GM18951 (cell line): Measurements from ENCODE around the gene SPOCK1.

ENCODE experiments used
- POLR2A ChIP-seq: IDR thresholded peaks from 4 replicates; pipeline ENCODE4 v1.6.1; 2011; ENCODE audit warnings: mild to moderate bottlenecking; ENCODE audit not compliant: insufficient read length, insufficient read depth; ENCODE audit errors: extremely low read depth
- in situ Hi-C: fragments of 300-500 bp; cut with MboI; formaldehyde crosslinking; loops from one replicate; pipeline ENCODE4 v1.12.0; 2022; ENCODE audit warnings: low sequenced_read_pairs, mixed read lengths, inconsistent platforms; ENCODE audit not compliant: unreplicated experiment

SPOCK1 gene

DNA sequence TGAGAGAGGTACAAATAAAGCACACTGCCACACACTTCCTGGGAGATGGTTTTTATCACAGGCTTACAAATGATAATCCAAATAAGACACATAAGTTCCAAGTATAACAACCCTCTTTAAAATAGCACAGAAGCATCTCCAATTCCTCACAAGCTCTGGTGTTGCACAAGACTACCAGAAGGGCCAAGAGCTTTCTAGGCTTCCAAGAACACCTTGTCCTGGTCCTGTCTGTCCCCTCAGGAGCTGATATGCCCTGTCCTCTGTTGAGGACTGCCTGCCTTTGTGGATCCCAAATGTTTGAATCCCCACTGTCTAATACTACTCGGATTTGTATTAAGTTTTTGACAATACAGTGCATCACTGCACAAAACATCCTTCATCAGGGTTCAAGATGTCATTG, 110.1 kb downstream of the SPOCK1 start:
- in situ Hi-C loops = no loop called here
- TF ChIP-seq POLR2A = no peak

DNA sequence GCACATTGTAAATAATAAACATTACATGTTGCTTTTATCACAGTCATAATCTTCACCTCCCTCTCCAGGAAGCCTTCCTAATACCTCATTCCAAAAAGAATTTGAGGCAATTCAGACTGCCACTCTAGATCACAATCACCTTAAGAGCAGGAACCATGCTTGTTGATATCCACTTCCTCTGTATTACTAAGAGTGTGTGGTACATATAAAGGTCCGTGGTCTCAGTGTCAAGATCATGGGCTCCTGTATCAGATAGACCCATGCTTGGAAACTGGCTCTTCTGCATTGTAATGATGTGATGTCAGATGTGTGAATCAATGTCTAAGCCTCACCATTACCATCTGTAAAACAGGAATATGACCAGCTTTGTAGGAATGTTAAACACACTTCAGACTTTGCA, 114.1 kb downstream of the SPOCK1 start:
- in situ Hi-C loops = no loop called here
- TF ChIP-seq POLR2A = no peak

- in situ Hi-C loops = no loop called here
- no peak for TF ChIP-seq POLR2A
Measured at GRCh38 chr5:137383909-137384308, 115.2 kb downstream of the SPOCK1 start.

DNA sequence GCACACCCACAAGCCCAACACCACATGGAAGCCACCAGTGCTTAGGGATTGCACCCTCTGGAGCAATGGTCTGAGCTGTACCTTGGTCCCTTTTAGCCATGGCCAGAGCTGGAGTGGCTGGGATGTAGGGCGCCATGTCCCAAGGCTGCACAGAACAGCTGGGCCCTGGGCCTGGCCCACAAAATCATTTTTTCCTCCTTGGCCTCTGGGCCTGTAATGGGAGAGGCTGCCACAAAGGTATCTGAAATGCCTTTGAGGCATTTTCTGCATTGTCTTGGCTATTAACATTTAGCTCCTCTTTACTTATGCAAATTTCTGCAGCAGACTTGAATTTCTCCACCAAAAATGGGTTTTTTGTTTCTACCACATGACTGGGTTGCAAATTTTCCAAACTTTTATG, 117.6 kb downstream of the SPOCK1 start:
- in situ Hi-C loops = no loop called here
- no peak for TF ChIP-seq POLR2A

DNA sequence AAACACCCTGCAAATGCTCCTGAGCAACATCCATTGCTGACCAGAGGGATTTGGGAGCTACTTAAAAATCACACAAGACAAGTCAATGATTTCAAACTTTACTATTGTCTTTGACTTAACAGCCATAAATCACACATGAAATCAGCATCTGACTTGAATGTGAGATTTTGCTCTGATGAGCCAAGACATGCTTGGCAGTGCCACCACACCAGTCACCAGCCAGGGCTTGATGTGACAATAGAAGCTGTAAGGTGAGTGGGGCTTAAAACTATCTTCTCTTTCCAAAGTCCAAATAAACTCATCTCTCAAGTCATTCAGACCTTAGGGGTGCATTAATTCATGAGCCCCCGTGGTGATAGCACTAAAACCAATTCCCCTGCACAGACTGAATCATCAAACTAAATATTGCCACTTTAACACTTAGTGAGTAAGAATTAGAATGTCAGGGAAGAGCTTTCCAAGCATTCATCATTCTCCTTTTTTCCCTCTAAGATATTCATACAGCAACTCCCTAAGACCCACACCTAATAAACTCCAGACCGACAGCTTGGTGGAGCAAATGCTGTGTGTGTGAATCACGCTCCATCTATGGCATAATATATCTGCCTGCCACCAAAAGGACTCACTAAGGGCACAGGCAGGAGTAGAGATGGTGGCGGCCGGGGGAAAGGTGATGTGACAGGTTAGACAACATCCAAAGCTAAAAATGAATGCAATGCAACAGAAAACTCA, 119.4 kb downstream of the SPOCK1 start:
- in situ Hi-C loops = no loop called here

GRCh38 chr5:137375741-137376526, 123.2 kb downstream of the SPOCK1 start:
- TF ChIP-seq POLR2A = no peak
- in situ Hi-C loops = no loop called here

More for the DNA sequence above, 119.4 kb downstream of the SPOCK1 start:
- TF ChIP-seq POLR2A = no peak

DNA sequence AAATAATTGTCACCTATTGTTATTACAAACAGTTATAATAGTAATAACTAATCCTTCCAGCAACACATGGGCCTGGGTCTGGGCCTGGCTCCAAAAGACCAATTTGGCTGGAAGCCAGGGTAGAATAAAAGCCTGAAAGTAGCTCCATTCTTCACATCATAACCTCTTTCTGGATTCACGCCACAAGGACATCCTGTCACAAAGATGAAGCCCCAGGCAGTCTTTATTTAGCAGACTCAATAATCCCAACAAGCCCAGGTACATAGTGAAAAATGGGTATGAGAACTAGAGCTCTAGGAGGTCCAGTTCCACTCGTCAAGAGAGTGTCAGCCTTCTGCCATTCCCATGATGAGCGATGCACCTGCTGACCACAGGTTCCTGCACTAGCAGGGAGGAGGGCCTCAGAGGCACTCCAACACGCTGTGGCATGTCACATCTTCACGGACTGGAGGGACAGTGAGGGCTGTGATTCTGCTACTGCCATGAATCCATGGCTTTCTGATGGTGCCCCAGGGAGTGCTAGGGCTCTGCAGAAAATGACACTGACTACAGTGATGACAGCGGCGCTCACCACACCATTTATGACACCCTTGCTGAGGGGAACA, 124.9 kb downstream of the SPOCK1 start:
- TF ChIP-seq POLR2A = no peak
- in situ Hi-C loops = no loop called here

DNA sequence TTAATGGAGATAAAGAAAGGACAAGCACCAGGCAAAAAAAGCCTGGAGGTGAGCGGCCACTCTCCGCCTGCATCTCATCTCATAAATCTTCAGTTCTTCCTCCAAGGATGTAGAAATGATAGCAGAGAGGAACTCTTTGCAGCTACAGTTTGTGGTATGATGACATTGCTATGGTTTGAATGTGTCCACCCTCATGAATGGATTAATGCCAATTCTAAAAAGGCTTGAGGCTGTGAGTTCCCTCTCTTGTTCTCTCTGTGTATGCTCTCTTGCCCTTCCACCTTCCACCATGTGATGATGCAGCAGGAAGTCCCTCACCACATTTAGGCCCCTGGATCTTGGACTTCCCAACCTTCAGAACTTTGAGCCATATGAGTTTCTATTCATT, 126.4 kb downstream of the SPOCK1 start:
- in situ Hi-C loops = no loop called here
- TF ChIP-seq POLR2A = no peak

GRCh38 chr5:137372016-137372772, 126.9 kb downstream of the SPOCK1 start:
- no peak for TF ChIP-seq POLR2A
- in situ Hi-C loops = no loop called here

DNA sequence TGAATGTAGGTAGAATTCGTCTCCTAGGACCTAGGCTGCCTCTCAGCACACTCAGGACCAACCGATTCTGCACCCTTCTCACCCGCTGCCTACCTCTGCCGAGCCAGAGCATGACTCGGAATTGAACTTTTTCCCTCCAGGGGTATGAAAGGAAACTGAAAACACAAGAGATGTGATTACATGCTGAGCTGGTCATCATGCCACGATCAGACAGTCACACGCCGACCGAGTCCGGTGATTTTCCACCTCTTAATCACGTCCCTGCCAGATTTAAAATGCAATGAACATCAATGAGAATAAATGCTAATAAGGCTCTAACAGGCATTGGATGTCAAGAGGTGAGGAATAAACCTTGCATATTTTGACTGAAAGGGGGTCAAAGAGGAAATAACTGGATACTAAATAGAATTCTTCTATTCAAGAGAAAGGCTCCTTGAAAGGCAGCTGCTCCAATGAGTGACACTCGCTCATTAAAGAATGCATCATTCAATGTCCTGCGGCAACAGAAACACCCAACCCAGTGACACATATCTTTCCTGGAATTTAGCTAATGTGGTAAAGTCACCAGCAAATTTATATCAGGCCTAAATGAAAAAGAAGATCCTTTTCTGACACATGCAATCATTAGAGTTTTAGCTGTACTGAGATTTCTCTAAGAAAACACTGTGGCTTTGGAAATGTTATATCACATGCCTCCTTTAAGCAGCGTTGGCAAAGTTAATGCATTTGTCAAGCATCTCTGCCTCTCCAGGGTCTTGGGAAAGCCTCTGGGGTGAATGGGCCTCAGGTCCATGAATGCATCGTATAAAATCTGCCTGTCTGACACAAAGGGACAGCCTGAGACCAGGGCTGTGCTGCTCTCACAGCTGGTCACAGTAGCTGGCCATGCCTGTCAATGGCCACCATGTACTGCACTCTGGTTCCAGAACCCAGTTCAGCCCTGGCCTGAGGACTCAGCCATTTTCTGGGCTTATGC, 128.7 kb downstream of the SPOCK1 start:
- no peak for TF ChIP-seq POLR2A
- in situ Hi-C loops = no loop called here

DNA sequence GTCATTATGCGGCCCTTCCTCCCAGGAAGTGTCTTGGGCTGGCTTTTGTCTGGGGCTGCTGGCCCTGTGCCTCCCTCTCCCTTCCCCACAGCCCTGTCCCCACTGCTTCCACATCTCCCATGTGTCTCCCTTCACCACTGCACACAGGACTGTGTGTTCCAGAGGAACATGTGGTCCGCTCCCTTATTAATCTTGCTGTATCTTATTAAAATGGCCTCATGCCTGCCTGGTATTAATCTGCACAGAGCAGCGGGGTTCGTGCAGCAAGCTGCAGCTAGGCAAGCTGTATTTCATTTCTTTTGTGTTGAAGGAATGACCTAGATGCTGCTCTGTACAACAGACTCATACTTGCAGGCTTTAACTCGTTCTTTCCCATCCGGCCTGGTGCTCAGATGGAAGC, 130.5 kb downstream of the SPOCK1 start:
- no peak for TF ChIP-seq POLR2A
- in situ Hi-C loops = no loop called here

- in situ Hi-C loops = no loop called here
- TF ChIP-seq POLR2A = no peak
Measured at GRCh38 chr5:137367951-137368350, 131.2 kb downstream of the SPOCK1 start.
